ENCODE data around the gene FGF21.

DNA sequence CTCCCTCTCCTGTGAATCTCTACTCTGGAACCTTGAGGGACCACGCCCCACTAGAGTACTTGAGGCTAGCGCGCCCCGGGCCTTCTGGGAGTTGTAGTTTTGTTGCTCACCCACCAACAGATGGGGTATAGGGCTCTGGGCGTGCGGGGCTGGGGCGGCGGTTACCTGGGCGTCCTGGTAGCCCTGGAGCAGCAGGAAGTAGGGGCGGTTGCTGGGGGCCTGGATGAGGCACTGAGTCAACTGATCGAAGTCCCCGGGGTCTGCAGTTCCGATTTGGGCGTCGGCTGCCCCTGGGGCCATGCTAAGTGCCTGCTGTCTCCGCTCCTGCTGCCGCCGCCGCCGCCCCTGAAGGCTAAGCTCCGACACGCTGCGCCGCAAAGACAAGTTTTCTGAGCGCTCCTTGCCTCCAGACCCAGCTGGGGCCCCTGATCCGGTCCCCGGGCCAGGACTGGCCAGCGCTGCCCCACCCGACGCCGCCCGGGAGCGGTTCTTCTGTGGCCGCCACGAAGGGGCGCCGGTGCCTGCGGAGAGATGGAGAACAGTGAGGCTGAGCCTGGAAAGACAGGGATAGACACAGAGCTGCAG lies 20.2 kb upstream of the FGF21 start:
- TF ChIP-seq, protein P1, sequence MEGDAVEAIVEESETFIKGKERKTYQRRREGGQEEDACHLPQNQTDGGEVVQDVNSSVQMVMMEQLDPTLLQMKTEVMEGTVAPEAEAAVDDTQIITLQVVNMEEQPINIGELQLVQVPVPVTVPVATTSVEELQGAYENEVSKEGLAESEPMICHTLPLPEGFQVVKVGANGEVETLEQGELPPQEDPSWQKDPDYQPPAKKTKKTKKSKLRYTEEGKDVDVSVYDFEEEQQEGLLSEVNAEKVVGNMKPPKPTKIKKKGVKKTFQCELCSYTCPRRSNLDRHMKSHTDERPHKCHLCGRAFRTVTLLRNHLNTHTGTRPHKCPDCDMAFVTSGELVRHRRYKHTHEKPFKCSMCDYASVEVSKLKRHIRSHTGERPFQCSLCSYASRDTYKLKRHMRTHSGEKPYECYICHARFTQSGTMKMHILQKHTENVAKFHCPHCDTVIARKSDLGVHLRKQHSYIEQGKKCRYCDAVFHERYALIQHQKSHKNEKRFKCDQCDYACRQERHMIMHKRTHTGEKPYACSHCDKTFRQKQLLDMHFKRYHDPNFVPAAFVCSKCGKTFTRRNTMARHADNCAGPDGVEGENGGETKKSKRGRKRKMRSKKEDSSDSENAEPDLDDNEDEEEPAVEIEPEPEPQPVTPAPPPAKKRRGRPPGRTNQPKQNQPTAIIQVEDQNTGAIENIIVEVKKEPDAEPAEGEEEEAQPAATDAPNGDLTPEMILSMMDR (IDR thresholded peaks at IDR 0.05), result no peak
- TF ChIP-seq POLR2A (IDR thresholded peaks at IDR 0.05), result no peak
